ENCODE measurements around the gene AFF2. TPM values are rescaled to one million over a fixed set of nuclear protein-coding genes. Genes with fewer than 3 reads are reported as not detected.

Gene AFF2
- total RNA-seq, 1 donor from 2014 or later = 10.9 TPM

DNA sequence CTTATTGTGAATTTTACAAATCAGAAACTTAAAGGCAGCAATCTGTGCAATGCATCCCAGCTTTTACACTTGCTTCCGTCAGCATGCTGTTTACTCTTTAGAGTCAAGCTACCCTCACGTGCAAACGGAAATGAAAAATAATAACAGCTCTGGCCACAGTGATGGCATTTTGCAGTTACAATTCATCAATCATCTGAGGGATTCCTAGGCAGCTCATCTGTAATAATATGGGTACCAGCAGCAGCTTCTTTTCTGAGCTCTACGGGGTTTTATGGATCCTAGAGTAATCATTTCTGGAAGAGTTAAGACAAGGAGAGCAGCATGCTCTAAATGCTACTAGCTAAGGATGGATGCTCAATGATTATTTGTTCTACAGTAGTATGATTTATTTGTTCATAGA lies 313.6 kb downstream of the AFF2 start:
- ATAC-seq = no peak
- Histone ChIP-seq H3K4me1 (no peaks in the 10 kb centered on the region), H3K27ac (no peak overlapping the region), H3K9me3 (no peaks in the 10 kb centered on the region), H3K4me3 (no peak overlapping the region), H3K36me3 (no peaks in the 10 kb centered on the region), H3K27me3 (ENCODE audit: low read depth) (no peaks in the 10 kb centered on the region)
- intact Hi-C loops (cut with DNase I) = no loop called here
- no peak for DNase-seq
- TF ChIP-seq, protein P1, sequence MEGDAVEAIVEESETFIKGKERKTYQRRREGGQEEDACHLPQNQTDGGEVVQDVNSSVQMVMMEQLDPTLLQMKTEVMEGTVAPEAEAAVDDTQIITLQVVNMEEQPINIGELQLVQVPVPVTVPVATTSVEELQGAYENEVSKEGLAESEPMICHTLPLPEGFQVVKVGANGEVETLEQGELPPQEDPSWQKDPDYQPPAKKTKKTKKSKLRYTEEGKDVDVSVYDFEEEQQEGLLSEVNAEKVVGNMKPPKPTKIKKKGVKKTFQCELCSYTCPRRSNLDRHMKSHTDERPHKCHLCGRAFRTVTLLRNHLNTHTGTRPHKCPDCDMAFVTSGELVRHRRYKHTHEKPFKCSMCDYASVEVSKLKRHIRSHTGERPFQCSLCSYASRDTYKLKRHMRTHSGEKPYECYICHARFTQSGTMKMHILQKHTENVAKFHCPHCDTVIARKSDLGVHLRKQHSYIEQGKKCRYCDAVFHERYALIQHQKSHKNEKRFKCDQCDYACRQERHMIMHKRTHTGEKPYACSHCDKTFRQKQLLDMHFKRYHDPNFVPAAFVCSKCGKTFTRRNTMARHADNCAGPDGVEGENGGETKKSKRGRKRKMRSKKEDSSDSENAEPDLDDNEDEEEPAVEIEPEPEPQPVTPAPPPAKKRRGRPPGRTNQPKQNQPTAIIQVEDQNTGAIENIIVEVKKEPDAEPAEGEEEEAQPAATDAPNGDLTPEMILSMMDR (IDR thresholded peaks at IDR 0.05) = no peak

DNA sequence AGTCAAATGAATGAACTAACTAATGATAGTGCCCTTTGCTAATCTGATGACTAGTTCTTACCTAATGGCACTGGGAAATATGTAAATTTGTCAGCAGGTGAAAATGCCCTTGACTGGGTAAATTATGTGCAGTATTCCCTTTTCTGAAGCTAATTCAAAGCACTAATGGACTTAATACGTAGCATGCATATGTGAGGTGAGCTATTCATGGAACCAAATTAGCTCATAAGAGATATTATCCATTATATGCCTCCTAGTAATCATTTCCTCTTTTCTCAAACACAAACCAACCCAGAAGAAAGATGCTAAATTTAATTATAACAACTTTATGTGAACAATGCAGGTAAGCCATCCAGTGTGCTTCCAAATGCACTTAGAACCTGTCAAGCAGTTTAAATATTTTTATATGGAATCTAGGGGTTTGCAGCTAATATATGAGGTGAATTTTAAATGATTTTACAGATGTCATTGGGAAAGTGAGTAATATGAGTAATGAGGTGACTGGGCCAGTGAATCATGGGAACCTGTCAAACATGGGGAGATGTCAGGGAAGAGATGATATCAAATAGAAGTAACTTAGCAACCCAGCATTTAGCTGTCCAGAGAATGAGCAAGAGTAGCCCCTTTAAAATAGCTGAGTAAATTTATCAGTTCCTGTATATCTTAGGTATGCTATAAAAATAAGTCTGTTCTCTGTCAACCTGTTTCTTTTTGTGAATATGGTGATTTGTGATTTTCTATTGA lies 315.0 kb downstream of the AFF2 start:
- ATAC-seq (no peak), DNase-seq (no peak)
- no peaks in the 10 kb centered on the region for H3K9me3 ChIP-seq
- no peaks in the 10 kb centered on the region for H3K36me3 ChIP-seq
- no peaks in the 10 kb centered on the region for H3K4me1 ChIP-seq
- H3K27ac ChIP-seq = no peak overlapping the region
- intact Hi-C loops (cut with DNase I) = no loop called here
- H3K27me3 ChIP-seq (ENCODE audit: low read depth) = no peaks in the 10 kb centered on the region
- TF ChIP-seq, protein P1 (IDR thresholded peaks at IDR 0.05) = no peak
- H3K4me3 ChIP-seq = no peak overlapping the region

DNA sequence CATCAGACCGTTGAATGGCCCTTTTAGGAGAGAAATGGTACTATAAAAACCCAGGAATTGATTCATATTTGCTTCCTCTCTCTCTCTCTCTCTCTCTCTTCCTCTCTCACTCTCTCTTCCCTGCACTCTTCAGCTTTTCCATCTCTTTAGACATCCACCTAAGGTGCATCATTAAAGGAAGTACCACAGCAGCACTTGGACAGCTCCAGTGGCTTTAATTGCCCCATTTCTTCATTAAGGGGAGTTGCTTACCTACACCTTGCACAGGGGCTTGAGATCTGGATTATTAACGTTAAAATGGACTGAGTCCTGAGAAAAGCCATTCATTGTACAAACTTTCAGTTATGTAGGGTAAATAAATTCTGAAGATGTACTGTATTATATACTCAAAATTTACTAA lies 323.6 kb downstream of the AFF2 start:
- H3K36me3 ChIP-seq = no peaks in the 10 kb centered on the region
- intact Hi-C loops (cut with DNase I) = no loop called here
- TF ChIP-seq, protein P1 (IDR thresholded peaks at IDR 0.05) = no peak
- H3K4me1 ChIP-seq = no peaks in the 10 kb centered on the region
- DNase-seq (no peak), ATAC-seq (no peak)
- no peaks in the 10 kb centered on the region for H3K9me3 ChIP-seq
- H3K4me3 ChIP-seq = no peak overlapping the region
- H3K27me3 ChIP-seq (ENCODE audit: low read depth) = no peaks in the 10 kb centered on the region
- H3K27ac ChIP-seq = no peak overlapping the region

DNA sequence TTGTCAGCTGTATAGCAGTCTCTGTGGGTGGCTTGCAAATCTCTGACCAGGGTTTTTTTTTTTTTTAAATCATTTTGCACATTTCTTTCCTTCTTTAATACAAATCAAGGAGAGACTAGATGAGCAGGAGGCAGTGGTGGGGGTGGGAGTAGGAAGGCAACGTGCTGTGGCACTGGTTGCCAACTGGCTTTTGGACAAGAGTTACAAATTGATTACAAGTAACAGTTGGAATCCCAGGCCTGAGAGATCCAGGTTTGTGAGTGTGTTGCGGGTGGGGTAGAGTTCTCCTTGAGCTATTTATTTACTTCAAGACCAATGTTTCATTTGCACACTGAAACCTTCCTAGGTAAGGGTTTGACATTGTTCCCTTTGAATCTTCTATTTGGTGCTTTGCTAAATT lies 325.3 kb downstream of the AFF2 start:
- no peak for ATAC-seq
- intact Hi-C loops (cut with DNase I) = no loop called here
- DNase-seq = no peak
- no peaks in the 10 kb centered on the region for H3K9me3 ChIP-seq
- no peaks in the 10 kb centered on the region for H3K36me3 ChIP-seq
- no peaks in the 10 kb centered on the region for H3K27me3 ChIP-seq (ENCODE audit: low read depth)
- H3K27ac ChIP-seq = no peak overlapping the region
- TF ChIP-seq, protein P1 (IDR thresholded peaks at IDR 0.05) = no peak
- H3K4me3 ChIP-seq = no peak overlapping the region
- H3K4me1 ChIP-seq = no peaks in the 10 kb centered on the region

DNA sequence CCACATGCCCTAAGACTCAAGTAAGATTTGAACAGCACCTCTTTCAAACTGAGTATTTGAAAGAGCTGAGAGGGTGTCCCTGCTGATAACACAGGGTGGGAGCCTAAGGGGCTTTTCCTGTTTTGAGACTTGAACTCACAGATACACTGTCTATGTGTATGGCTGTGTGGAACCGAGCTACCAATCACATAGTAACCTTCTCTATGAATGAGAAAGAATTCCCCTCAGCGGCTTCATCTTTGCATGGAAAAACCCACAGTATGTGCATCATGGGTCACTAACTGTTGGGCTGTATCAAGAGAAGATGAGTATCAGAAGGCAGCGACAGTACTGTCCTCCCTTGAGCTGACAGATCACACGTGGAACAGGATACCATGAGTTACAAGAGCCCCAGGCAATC lies 336.3 kb downstream of the AFF2 start:
- H3K9me3 ChIP-seq = no peaks in the 10 kb centered on the region
- TF ChIP-seq, protein P1 (IDR thresholded peaks at IDR 0.05) = no peak
- H3K4me3 ChIP-seq = no peak overlapping the region
- H3K4me1 ChIP-seq = no peaks in the 10 kb centered on the region
- H3K27me3 ChIP-seq (ENCODE audit: low read depth) = no peaks in the 10 kb centered on the region
- no peak overlapping the region for H3K27ac ChIP-seq
- H3K36me3 ChIP-seq = no peaks in the 10 kb centered on the region
- intact Hi-C loops (cut with DNase I) = no loop called here
- DNase-seq (no peak), ATAC-seq (no peak)
